GM19395 (cell line): Measurements from ENCODE around the gene KLHL29.

Experiments
- ATAC-seq: cut with Tn5 transposase; IDR thresholded peaks from one replicate; pipeline ENCODE4 v1.9.1; 2021; ENCODE audit warnings: mild to moderate bottlenecking, moderate library complexity; ENCODE audit not compliant: unreplicated experiment

KLHL29 gene

DNA sequence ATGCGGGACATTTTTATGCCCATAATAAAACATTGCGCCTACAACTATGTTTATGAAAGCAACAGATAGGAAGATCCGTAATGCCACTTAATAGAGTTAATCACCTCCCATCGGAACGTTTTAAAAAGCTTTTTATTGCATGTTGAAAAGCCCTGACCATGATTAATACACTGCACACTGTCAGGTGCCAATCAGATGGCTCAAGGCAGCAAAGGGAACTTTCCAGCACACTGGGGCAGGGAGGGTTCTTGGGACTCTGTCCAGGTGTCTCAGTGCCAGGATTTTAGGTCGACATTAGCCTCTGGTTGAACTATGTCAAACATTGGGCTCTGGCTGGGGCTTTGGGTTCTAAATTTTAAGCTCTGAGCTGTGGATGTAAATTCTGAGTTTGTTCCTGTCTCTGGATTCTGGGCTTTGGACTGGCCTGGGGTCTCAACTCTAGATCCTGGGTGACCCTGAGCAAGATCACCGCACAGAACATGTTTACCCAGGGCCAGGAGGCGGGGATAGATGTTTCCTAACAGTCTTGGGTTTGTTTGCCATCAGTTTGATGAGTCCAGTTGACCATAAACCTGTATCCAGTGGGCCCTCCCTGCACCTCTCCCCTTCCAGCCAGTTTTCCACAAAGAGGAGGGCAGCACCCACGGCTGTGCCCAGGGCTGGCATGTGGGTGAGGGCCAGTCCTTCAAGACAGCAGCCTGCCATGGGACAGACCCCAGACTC, 279.2 kb downstream of the KLHL29 start:
- ATAC-seq, result no peak

GRCh38 chr2:23666241-23666979, 281.4 kb downstream of the KLHL29 start:
- no peak for ATAC-seq

GRCh38 chr2:23666980-23667357, 282.0 kb downstream of the KLHL29 start:
- no peak for ATAC-seq

DNA sequence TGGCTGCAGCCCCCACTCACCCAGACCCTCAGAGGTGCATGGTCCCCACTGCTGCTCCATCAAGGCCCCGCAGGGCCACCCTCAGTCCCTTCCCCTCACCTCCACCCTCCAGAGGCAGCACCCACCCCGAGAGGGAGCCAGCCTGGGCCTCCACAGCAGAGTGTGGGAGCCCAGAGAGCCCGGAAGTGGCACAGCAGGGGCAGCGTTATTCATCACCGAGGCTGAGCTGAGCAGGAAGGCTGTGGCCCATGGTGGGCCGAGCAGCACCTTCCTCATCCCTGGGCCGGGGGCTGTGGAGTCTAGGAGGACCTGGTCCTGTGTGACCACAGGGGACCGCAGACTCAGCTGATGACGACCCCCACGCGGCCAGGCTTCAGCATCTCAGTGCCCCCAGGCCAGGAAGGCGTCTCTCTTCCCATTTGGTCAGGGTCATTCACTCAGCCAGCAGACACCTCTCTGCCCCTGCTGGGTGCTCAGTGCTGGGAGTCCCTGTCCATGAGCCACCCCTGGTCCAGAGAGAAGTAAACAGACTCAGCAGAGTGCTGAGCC, 283.9 kb downstream of the KLHL29 start:
- ATAC-seq, result no peak

GRCh38 chr2:23669413-23670244, 284.6 kb downstream of the KLHL29 start:
- no peak for ATAC-seq

DNA sequence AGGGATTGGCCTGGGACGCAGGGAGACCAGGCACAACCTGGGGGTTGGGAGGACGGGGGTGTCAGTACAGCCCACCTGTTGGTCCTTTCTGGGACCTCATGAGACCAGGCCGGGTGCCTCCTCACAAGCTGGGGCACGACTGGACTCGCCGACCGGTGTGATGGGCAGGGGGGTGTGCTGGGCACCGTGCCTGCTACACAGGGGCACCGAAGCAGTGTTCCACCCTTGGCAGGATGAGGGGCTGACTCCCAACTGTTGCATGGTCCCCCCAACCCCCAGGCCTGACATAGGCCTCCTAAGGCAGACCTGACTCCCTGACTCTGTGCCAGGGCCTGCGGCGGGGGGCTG, 285.2 kb downstream of the KLHL29 start:
- no peak for ATAC-seq

DNA sequence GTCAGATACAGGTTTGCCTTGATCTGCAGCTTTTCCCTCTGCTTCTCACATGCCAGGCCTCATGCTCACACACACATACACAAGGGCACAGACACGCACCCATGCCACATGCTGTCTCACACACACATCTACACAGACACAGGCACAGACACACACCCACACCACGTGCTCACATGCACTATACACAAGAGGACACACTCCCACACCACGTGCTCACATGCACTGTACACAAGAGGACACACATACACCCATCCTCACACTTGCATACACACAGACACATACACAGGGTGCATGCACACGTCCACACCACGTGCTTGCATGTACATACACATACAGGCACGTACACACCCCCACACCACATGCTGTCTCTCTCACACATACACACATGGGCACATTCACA, 288.1 kb downstream of the KLHL29 start:
- ATAC-seq, result no peak

DNA sequence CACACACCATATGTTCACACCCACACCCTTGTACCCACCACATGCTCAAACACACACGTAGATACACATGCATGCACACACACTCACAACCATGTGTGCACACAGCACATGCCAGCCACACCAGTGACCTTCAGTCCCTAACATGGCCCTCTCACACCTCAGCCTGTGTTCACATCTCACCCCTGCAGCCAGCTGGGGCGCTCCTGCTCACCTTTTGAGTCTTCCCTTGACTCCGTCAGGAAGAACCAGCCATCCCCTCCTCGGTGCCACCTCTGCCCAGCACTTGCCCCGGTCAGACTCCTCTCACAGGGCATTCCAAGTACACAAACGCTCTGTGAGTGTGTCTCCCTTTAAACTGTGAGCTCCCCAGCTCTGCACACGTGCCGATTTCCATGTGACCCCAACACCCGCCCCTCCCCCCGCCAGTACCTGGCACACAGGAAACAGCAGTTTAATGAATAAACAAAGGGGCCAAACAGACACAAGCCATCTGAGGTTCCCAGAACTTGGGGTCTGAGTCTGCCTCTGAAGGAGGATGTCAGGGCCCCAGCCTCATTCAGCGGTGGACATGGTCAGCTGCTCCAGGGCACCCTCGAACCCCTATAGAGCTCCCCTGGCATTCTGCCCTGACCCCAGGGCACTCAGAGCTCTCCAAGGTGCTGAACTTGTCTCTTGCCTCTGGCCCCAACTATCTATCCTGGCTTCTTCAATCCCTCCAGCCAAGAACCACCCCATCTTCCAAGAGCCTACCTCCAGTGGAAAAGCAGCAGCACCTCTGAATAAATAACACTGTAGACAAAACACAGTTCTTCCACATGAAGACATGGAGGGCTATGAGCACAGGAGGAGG, 289.1 kb downstream of the KLHL29 start:
- no peak for ATAC-seq

GRCh38 chr2:23675506-23675905, 290.5 kb downstream of the KLHL29 start:
- ATAC-seq, result no peak

DNA sequence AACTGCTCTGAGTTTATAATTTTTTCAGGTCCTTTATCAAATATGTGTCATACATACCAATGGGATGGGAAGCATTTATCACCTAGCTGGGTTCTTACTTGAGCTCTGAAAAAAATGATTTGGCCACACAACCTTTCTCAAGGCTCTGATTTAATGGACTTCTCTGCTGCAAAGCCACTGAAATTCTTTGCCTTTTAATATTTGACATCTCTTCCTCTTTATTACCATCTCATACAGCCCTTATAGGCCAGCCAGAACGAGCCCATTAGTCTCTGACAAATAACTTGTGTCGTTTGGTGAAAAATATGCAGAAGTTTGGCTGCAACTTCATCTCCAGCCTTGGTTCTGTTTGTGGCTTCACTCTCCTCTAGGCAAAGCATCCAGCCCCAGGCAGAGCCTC, 292.9 kb downstream of the KLHL29 start:
- ATAC-seq, result no peak

GRCh38 chr2:23679044-23679443, 294.1 kb downstream of the KLHL29 start:
- no peak for ATAC-seq

DNA sequence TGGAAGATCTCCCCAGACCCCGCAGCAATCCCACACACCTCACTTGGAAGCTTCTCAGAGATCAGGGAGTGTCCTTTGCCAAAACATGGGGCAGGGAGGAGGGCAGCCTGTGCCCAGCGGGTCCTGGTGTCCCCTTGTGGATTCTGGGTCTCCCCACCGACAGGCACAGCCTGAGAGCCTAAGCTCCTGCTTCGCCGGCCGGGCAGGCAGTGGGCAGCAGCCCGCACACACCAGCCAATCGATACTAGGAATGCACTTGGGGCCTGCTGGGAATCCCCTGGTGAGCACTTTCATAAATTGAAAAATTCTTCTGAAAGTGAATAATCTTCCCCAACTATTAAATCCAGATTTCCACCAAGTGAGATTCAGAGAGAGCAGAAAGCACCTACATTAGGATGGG, 296.0 kb downstream of the KLHL29 start:
- ATAC-seq, result no peak

DNA sequence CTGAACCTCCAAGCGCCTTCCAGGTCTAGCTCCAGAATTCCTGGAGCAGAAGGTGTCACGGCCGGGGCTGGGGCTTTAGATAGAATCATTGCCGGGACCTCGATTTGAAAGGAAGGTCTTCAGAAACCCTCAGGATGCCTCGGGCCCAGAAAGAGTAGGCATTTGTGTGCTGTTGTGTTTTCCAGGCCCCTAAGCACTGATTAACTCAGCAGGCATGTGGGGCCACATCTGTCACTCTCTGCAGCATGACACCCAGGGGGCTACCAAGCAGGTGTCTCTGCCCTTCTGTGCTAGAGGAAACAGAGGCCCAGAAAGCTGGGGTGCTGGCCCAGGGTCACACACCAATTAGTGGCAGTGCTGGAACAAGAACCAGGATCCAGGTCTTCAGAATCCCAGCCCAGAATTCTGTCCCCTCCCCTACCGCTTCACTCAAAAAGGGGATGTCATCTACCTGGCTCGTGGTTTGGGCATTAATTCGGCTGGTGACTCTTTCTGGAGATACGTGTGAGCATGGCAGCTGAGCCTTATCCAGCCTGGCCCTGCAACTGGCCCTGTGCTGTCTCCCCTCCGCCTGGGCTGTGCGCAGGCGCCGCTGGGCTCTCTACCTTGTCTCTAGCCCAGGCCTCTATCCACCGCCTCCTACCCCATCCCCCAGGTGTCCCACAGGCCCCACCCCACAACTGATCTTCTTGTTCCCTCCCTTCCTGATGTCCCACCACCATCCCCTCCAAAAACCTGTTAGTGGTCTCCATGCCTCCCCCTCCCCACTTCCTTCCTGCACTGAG, 296.6 kb downstream of the KLHL29 start:
- no peak for ATAC-seq

GRCh38 chr2:23682481-23682880, 297.5 kb downstream of the KLHL29 start:
- ATAC-seq, result no peak

DNA sequence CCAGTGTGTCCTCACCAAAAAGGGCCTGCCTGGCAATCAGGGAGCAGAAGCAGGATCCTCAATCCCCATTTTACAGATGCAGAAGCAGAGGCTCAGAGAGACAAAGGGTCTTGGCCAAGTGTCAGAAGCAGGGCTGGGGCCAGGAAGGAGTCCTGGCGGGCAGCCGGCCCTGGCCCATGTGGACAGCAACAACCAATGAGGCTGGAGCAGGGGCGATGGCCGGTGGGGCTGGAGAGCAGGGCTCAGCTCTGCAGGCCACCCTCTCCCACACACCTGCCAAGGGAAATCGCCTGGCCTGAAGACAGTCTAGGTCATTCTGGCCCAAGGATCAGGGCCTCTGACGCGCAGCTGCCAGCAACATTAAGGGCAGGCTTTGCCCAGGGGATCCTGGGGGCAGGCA, 298.0 kb downstream of the KLHL29 start:
- ATAC-seq, result no peak

GRCh38 chr2:23684395-23685176, 299.6 kb downstream of the KLHL29 start:
- no peak for ATAC-seq

GRCh38 chr2:23685181-23685580, 300.2 kb downstream of the KLHL29 start:
- ATAC-seq, result no peak

DNA sequence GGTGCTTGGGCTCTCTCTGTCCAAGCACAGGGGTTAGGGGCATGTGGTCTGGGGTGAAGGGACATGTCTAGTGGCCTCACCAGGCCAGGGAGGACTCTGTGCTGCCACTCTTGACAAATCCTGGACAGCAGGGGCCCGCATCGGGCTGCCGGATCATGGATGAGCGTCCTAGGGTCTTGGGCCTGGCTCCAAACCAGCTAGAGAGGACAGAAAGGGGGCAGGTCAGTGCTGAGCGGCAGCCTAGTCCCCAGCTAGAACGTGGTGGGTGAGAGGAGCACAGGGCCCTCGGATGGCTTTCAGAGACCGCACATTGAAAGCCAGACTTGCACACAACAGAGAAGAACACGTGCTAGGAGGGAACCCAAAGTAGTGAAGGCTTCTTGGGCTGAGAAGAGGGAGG, 300.7 kb downstream of the KLHL29 start:
- ATAC-seq, result no peak

- ATAC-seq, result no peak
These were observed 301.5 kb downstream of the KLHL29 start for GRCh38 chr2:23686405-23687029.
